ENCODE data around the gene CPT2. TPM values are rescaled to one million over a fixed set of nuclear protein-coding genes. Genes with fewer than 3 reads are reported as not detected.

CPT2 gene
- total and polyA plus RNA-seq, 9 of the 15 experiments (the other 6 are each of a cell fraction or from before 2014, with no cell fraction given), result 7.6 to 25.1 (median 16.8) TPM

GRCh38 chr1:53182111-53182593, 14.5 kb upstream of the CPT2 start (continued):
- TF ChIP-seq MGA (IDR thresholded peaks at IDR 0.05), result peak; percentile 32; the same call in 1 of the 2 replicates
- no peak for TF ChIP-seq BMI1 (IDR thresholded peaks at IDR 0.05; ENCODE audit: low read length)
- TF ChIP-seq CEBPB (tag; IDR thresholded peaks at IDR 0.05), result peak; percentile 70; the same call in 1 of the 2 replicates
- peak in 1 of 2 experiments; percentile 61; a peak in 1 of 3 replicates for TF ChIP-seq CBX3 (IDR thresholded peaks at IDR 0.05; ENCODE audit: borderline replicate concordance in 1 of 2, low read length in 2 of 2)
- peak; percentile 85 for TF ChIP-seq CTCFL (IDR thresholded peaks at IDR 0.05; ENCODE audit: borderline replicate concordance, insufficient read depth, low read depth, low read length, poor library complexity, severe bottlenecking)
- TF ChIP-seq JUND (IDR thresholded peaks at IDR 0.05; ENCODE audit: borderline replicate concordance, low read depth, low read length), result peak; percentile 31; the same call in 1 of the 2 replicates
- TF ChIP-seq JUND (tag; IDR thresholded peaks at IDR 0.05; ENCODE audit: borderline replicate concordance, low read depth, low read length), result no peak
- TF ChIP-seq HDAC1 (IDR thresholded peaks at IDR 0.05), result 0 out of 4 replicates have a peak, but pooled peaks of 1 of the 2 experiments have one; percentile 27
